Psoas muscle (tissue), 8 donors: ENCODE measurements around the gene LSAMP. TPM values are rescaled to one million over a fixed set of nuclear protein-coding genes. Genes with fewer than 3 reads are reported as not detected.
A peak's percentile ranks its signal among the peaks of the same experiment; 100 is the strongest.

Source experiments
- ATAC-seq, 4 donors: fragments of 200-7000 bp; cut with Tn5 transposase; one replicate each; pipeline ENCODE4 v1.9.1; 2020; ENCODE audit warnings: moderate library complexity in 3 of 4, mild to moderate bottlenecking in 2 of 4
- DNase-seq, 2 donors: peaks; one replicate each; pipeline ENCODE4 v3.0.0-alpha.2; 2020
- H3K27ac ChIP-seq: fragments of 200-600 bp; one replicate; pipeline ENCODE4 v1.8.0; 2022
- H3K27me3 ChIP-seq, 3 donors: fragments of 200-600 bp in 1 of 3; one replicate each; pipeline versions ENCODE4 v1.6.1 to v1.8.0; 2013 to 2022; ENCODE audit warnings: low read length in 2 of 3, mild to moderate bottlenecking in 2 of 3, moderate library complexity in 1 of 3; ENCODE audit not compliant: insufficient read depth in 3 of 3
- H3K36me3 ChIP-seq, 2 donors: fragments of 200-600 bp in 1 of 2; one replicate each; pipeline versions ENCODE4 v1.6.1 to v1.8.0; 2013 to 2022; ENCODE audit warnings: low read depth in 1 of 2, mild to moderate bottlenecking in 1 of 2, moderate library complexity in 1 of 2; ENCODE audit not compliant: insufficient read depth in 1 of 2
- H3K4me1 ChIP-seq: fragments of 200-600 bp; one replicate; pipeline ENCODE4 v1.8.0; 2022
- H3K4me3 ChIP-seq: fragments of 200-600 bp; one replicate; pipeline ENCODE4 v1.8.0; 2022; ENCODE audit warnings: mild to moderate bottlenecking
- H3K9me3 ChIP-seq: fragments of 200-600 bp; one replicate; pipeline ENCODE4 v1.8.0; 2022
- CTCF ChIP-seq: fragments of 200-600 bp; IDR thresholded peaks from one replicate; pipeline ENCODE4 v1.8.0; 2022; ENCODE audit warnings: antibody characterized with exemption
- WGBS, 3 donors: extraction: QIAGEN DNeasy Blood & Tissue Kit; methylation state at CpG; one replicate each; pipeline versions ENCODE4 v1.1.6 to v1.1.7; 2013; 5-methylcytosine and 5-hydroxymethylcytosine counted together
- intact Hi-C, 2 donors: fragments of 100-400 bp; cut with DNase I; formaldehyde crosslinking; loops; one replicate each; pipeline versions ENCODE4 v1.11.0 to v1.14.2; 2022
- polyA plus RNA-seq, 3 donors: library from polyadenylated mRNA; stranded (reverse); fragments of 200-250 nt; gene quantifications; one replicate each; pipeline ENCODE4 v1.2.3, GENCODE V29; 2013
- total RNA-seq, 4 donors: library from RNA; stranded (reverse); fragmentation: NEBNext Ultra II Directional in 2 of 4; extraction: Animal tissue kit (Norgen Biotek cat#: 25700) in 2 of 4; gene quantifications; one replicate each; pipeline versions ENCODE4 v1.2.1 to v1.2.4, GENCODE V29; 2021 to 2023
- donor health status: healthy with polysubstance abuse.
- donor health status: DM: no; HTN: no; CAD: no; lungs with moderate emphysema.
- donor health status: Bipolar disorder and iron deficiency.
- donor health status: healthy.
- donor health status: DM: yes; HTN: yes; CAD: no.
- donor health status: DM: no; HTN: no; CAD: no.
- donor health status: DM: no; HTN: no; CAD: no.
- donor health status: DM: yes; HTN: yes; CAD: no.

Gene LSAMP
- total and polyA plus RNA-seq, 7 donors = 0.01 to 0.17 (median 0.04) TPM; not detected in 4

- Histone ChIP-seq H3K4me3 (no peak overlapping the region), H3K27ac (no peak overlapping the region), H3K27me3 (peaks cover 0 to 16% (median 4%) of the 10 kb centered on the region in 3 donors), H3K9me3 (no peaks in the 10 kb centered on the region), H3K36me3 (no peaks in the 10 kb centered on the region), H3K4me1 (no peaks in the 10 kb centered on the region)
- ATAC-seq (no peak), DNase-seq (peak in 1 of 2 donors; percentile 9)
- 1% methylated on average over 26 of the region's 26 CpGs for WGBS, 3 donors
- no peak for TF ChIP-seq CTCF
- intact Hi-C loops = no loop called here
Measured at GRCh38 chr3:116444819-116445310, 422 bp downstream of the LSAMP start.

- no peak for DNase-seq
- whole genome bisulfite sequencing, 3 donors = 3 to 6% (median 5%) methylated on average over 2 of the region's 2 CpGs
- no peak for TF ChIP-seq CTCF
- Histone ChIP-seq H3K36me3 (no peaks in the 10 kb centered on the region), H3K9me3 (no peaks in the 10 kb centered on the region), H3K27me3 (peaks cover 0 to 16% (median 4%) of the 10 kb centered on the region in 3 donors), H3K27ac (no peak overlapping the region), H3K4me3 (no peak overlapping the region), H3K4me1 (no peaks in the 10 kb centered on the region)
- ATAC-seq = no peak
- intact Hi-C loops = no loop called here
Measured at GRCh38 chr3:116444115-116444747, 1.1 kb downstream of the LSAMP start.

- H3K36me3 ChIP-seq = no peaks in the 10 kb centered on the region
- no peaks in the 10 kb centered on the region for H3K4me1 ChIP-seq
- no peak overlapping the region for H3K27ac ChIP-seq
- no peak for ATAC-seq
- TF ChIP-seq CTCF = no peak
- H3K9me3 ChIP-seq = no peaks in the 10 kb centered on the region
- no peak overlapping the region for H3K4me3 ChIP-seq
- DNase-seq = no peak
- H3K27me3 ChIP-seq = peaks cover 0 to 16% (median 4%) of the 10 kb centered on the region in 3 donors
- 9 to 12% (median 9%) methylated on average over 4 of the region's 4 CpGs for WGBS, 3 donors
- intact Hi-C loops = loop anchor here in 1 of 2 donors (2.0 kb wide), 1 partner anchor 24 kb away; no protein-coding TSS in a partner anchor
Measured at GRCh38 chr3:116443191-116443661, 2.1 kb downstream of the LSAMP start.

- peaks cover 0 to 16% (median 4%) of the 10 kb centered on the region in 3 donors for H3K27me3 ChIP-seq
- no peaks in the 10 kb centered on the region for H3K9me3 ChIP-seq
- no peaks in the 10 kb centered on the region for H3K36me3 ChIP-seq
- H3K4me1 ChIP-seq = no peaks in the 10 kb centered on the region
- no peak overlapping the region for H3K4me3 ChIP-seq
- intact Hi-C loops = loop anchor here in 1 of 2 donors (2.0 kb wide), 1 partner anchor 24 kb away; no protein-coding TSS in a partner anchor
- no peak for DNase-seq
- TF ChIP-seq CTCF = no peak
- WGBS, 3 donors = 60 to 70% (median 64%) methylated on average over 5 of the region's 5 CpGs
- no peak overlapping the region for H3K27ac ChIP-seq
- ATAC-seq = no peak
Measured at GRCh38 chr3:116442331-116443021, 2.8 kb downstream of the LSAMP start.
